Medulla oblongata (tissue), 1 donor: Measurements from ENCODE around the gene PRR15.
A peak's percentile ranks its signal among the peaks of the same experiment; 100 is the strongest.

ENCODE experiments used
- DNase-seq: peaks from one replicate; pipeline ENCODE4 v3.0.0-alpha.2; 2015; ENCODE audit errors: extremely low spot score

PRR15 gene

DNA sequence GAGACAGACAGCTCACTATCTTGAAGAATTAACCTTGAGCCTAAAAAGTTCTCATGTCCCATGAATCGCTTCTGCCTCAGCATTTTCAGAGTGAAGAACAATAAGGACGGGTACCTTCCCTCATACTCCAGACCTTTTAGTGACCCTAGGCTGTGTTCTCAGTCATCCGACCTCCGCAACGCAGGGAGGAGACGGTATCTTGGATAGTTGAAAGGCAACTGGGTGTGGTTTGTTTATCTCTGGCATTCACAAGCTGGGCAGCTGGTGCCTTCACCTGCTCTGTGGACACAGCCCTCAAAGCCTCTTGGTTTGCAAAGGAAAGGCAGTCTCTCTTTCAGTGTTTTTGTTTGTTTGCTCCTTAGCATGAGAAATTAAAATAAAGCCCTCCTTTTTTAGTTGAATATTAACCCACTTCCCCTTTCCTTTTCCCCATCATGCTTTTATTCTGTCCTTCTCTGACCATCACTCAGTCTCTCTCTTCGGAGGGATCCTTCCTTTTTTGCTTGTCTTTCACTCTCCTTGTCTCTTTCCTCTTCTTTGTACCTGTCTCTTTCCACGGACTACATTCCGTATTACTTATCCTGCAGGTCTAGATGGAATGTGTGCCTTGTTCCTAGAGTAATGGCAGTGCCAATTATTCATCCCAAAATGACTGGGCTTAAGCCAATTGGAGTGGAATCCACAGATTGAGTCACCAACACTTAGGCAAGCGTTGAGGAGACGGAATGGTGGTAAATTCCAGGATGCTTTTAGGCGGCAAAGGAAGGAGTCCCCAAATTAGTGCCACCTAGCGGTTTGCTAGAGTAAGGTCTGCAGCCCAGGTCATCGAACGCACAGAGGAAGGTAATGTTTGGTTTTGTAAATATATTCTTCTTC is 45.8 kb downstream of the PRR15 start:
- no peak for DNase-seq

GRCh38 chr7:29610086-29610485 is 46.5 kb downstream of the PRR15 start:
- no peak for DNase-seq

DNA sequence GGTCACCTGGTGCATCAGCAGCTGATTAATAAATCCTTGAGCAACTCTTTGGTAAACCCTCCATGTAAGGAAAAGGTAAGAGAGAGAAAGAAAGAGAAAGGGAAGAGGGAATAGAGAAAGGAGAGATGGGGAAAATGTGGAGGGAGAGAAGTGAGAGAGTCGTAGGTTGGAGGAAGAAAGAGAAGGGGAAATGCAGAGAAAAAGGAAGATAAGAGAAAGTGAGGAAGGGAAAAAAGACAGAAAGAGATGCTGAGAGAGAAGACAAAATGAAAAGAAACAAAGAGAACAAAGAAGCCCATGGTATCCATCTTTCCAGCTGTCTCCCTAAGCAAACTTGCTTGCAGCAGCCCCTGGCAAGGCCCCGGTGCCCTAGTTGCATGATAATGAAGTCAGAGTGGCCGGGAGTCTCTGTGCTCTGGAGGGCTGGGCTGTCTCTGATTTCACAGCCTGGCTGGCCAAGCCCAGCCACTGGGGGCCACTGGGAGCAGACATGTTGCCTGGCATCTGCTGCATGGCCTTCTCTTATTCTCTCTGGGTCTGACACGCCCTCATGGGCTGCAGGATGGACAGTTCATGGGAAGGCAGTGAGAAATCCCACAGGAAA is 48.4 kb downstream of the PRR15 start:
- DNase-seq = peak; percentile 25

DNA sequence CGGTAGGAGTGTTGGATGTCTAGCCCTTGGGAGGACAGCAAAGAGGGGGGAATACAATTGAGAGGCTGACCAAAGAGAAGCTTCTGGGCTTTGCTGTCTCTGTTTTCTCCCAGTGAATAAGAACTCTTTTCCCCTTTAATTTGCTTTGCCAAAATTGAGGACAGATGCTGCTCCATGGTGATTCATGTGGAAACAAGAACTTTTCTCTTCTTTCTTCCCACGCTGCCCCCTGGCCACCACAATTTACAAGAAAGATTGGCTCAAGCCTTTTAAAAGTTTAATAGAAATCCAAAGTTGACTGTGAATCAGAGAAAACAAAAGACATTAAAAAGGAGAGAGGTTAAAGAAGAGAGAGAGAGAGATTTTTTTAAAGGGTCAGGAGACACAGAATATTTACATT is 49.0 kb downstream of the PRR15 start:
- peak; percentile 33 for DNase-seq

- DNase-seq = no peak
Observed at GRCh38 chr7:29613100-29613499, 49.5 kb downstream of the PRR15 start.

GRCh38 chr7:29614229-29614628 is 50.6 kb downstream of the PRR15 start:
- DNase-seq = no peak
